GM18507 (cell line): ENCODE results near the gene ZNF141.
"Not testable (repeated sequence)": the region's sequence is repeated elsewhere in the genome, so short reads cannot be mapped to it uniquely, and the experiment has no call there.

ENCODE experiments used
- DNase-seq: peaks from one replicate; pipeline ENCODE4 v3.0.0; 2011; ENCODE audit warnings: low read depth; ENCODE audit not compliant: insufficient read length; ENCODE audit errors: extremely low spot score
- FAIRE-seq: peaks from 2 replicates; lab custom pipeline; 2011; peaks lifted over from hg19 to GRCh38; lab: Jason Lieb, UNC

The ZNF141 gene

DNA sequence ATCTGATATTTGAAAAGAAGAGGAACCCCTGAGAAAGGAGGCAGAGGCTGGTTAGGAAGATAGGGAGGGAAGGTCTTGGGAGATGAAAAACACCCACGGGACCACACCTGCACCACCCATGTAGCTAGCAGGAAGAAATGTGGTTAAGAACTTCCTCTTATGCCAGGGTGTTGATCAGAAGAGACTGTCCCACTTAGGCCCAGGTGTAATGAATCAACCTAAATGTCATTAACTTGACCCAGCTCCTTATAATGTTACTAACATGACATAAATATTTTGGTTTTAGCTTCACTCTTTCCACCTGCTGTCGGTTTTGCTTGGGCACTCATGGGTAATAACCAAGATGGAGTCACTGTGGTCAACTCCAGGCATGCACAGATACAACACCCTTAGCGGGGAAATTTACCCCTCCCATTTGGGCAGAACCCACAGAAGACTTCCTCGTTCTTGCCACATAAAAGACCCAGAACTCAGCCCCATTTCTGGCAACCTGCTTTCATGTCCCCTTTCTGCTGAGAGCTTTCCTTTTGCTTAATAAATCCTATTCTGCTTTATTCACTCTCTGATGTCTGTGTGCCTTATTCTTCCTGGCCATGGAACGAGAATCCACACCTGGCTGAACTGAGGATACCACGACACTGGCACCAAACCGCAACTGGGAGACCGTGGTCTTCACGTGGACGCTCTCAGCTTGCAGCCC is 46.8 kb downstream of the ZNF141 start:
- FAIRE-seq (no peak), DNase-seq (no peak)

DNA sequence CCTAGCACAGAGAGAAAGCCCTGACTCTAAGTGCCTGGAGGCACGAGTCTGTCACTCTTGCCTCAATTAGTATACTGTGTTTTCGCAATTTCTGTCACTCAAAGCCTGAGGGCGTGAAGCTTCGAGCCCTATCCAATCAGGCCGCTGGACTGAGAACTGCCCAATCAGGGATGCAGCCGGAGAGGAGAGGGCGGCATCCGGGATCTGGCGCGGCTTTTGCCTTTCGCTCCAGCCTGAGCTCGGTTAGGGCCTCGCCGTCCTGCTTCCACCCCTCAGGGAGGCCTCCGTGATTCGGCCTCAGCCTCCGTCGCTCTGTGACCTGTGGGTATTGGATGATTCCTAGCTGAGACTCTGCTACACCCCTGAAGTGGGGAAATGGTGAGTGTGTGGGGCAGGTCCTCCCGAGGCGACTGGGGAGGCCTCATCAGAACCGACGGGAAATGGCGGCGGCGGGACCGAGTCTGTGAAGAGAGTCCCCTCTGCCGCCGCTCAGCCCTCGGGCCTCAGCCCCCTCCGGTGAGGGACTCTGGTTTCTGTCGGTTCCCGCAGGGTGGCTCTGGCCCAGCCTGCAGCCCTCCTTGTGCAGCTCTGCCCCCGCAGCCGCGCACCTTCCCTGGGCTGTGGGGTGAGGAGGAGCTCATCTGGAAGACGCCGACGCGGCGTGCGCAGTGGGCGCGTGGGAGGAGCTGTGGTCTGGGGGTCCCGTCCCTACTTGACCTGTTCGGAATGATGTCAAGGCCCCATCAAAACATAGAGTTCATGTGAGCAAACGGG is 48.5 kb downstream of the ZNF141 start:
- FAIRE-seq (no peak), DNase-seq (no peak)

- FAIRE-seq = no peak
- no peak for DNase-seq
Observed at GRCh38 chr4:386708-387105, 49.1 kb downstream of the ZNF141 start.

DNA sequence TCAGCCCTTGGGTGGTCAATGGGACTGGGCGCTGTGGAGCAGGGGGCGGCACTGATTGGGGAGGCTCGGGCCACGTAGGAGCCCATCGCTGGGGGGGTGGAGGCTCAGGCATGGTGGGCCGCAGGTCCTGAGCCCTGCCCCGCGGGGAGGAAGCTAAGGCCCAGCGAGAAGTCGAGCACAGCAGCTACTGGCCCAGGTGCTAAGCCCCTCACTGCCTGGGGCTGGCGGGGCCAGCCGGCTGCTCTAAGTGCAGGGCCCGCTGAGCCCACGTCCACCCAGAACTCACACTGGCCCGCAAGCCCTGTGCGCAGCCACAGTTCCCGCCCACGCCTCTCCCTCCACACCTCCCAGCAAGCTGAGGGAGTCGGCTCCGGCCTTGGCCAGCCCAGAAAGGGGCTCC is 66.4 kb downstream of the ZNF141 start:
- DNase-seq (no peak), FAIRE-seq (no peak)

GRCh38 chr4:408321-408720 is 70.7 kb downstream of the ZNF141 start:
- not testable (repeated sequence) for FAIRE-seq, DNase-seq

DNA sequence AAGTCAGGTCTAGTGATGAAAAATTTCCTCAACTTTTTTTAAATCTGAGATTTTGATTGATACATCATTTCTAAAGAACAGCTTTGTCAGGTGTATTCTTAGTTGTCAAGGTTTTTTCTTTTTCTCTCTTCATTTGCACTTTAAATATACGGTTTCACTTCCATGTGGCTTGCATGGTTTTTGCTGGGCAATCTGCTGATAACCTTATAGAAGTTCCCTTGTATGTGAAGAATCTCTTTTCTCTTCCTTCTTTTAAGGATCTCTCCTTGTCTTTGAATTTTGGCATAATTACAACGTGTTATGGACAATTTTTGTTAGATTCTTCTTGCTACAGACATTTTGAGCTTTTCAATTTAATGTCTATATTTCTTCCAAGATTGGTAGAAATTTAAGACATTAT is 85.0 kb downstream of the ZNF141 start:
- DNase-seq (no peak), FAIRE-seq (peak; percentile 5)
